ENCODE results near the gene ARPC5. TPM values are rescaled to one million over a fixed set of nuclear protein-coding genes. Genes with fewer than 3 reads are reported as not detected.

The ARPC5 gene
- total RNA-seq (2022; extraction: Qiagen RNA extraction) = 146 to 201 TPM (median 166 TPM) in 5 replicates

GRCh38 chr1:183635606-183636333, at the start of gene ARPC5:
TSS of gene ARPC5 (minus strand) at chr1:183635783. CDS start at chr1:183635659, 124 bp downstream.

DNA sequence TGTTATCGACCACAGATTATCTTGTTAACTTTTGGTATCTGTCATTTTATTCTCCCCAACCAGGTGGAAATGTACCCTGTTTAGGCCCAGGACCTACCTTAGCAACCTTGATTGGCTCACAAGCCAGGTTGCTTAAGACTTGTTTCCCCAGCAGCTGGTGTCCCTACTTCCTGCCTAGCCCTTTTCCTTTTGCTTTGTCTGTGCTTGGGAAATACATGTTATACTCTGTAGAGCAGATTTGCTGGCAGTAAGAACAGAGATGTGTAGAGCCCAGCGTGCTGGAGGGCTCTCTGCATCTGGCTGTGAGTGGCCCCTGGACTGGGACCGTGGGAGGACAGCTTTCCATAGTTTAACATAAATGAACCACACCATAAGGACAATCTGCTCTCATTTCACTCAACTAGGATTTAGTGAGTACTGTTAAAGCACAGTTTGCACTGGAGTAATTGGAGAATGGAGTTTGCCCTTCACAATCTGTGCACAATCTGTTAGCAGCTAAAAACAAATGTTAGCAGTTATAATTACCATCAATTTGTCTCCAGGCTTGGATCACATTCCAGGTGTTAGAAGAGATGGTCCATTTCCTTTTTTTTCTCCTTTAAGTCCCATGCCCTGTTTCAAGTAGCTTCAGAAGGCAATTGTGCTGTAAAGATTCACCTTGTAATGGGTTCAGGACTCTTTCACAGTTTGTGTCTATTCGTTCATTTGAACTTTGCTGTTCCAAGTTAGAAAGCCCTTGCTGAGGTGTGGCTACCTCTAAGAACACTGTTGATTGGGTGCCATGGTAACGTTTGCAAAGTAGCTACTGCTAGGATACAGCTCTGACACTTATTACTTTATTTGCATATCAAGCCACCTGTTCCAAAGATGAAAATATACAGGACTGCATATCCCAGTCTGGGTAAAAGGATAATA, 17.2 kb upstream of the ARPC5 start, which contains the start of gene APOBEC4:
APOBEC4 (minus strand) TSS at position 770 of the 915 bp plus-strand sequence. CDS start 4,535 bp downstream, outside the sequence.

GRCh38 chr1:183590244-183591191, 45.1 kb downstream of the ARPC5 start, which contains the start of gene NCF2:
TSS of gene NCF2 (minus strand) at chr1:183590459. CDS start at chr1:183590329, 130 bp downstream.

Other genes starting within 250 kb of the ARPC5 start
- 0.42 to 1.2 TPM (median 0.53 TPM) in 5 replicates for gene NMNAT2, start 217.4 kb downstream of the ARPC5 start, total RNA-seq (2022; extraction: Qiagen RNA extraction)
- 32.8 to 40.1 TPM (median 38.2 TPM) in 5 replicates for gene SMG7, start 163.3 kb downstream of the ARPC5 start, total RNA-seq (2022; extraction: Qiagen RNA extraction)
- 1.3 to 3.9 TPM (median 2.0 TPM) in 5 replicates for gene NCF2, start 45.3 kb downstream of the ARPC5 start, total RNA-seq (2022; extraction: Qiagen RNA extraction)
- not detected in 5 replicates for gene APOBEC4, start 17.5 kb upstream of the ARPC5 start, total RNA-seq (2022; extraction: Qiagen RNA extraction)
- gene RGL1, start 169.3 kb upstream of the ARPC5 start, total RNA-seq (2022; extraction: Qiagen RNA extraction) = 0.74 to 0.96 TPM (median 0.91 TPM) in 5 replicates

Measured in A549 treated with CORT108297 at 1 μM for 4 hours (cell line).